ENCODE results near the gene XKR7.
"Not testable (repeated sequence)": the region's sequence is repeated elsewhere in the genome, so short reads cannot be mapped to it uniquely, and the experiment has no call there.

The XKR7 gene

GRCh38 chr20:32018269-32019155 is 50.6 kb downstream of the XKR7 start:
- peak; percentile 71 for DNase-seq

GRCh38 chr20:32019156-32019510 is 51.2 kb downstream of the XKR7 start:
- no peak for DNase-seq

GRCh38 chr20:32019563-32020463 is 51.9 kb downstream of the XKR7 start:
- DNase-seq: no peak

- no peak for DNase-seq
These were observed 53.1 kb downstream of the XKR7 start for GRCh38 chr20:32021091-32021490.

GRCh38 chr20:32024683-32025295 is 56.8 kb downstream of the XKR7 start:
- no peak for DNase-seq

GRCh38 chr20:32027643-32028042 is 59.7 kb downstream of the XKR7 start:
- DNase-seq: no peak

- no peak for DNase-seq
These were observed 60.9 kb downstream of the XKR7 start for GRCh38 chr20:32028647-32029372.

- no peak for DNase-seq
These were observed 61.6 kb downstream of the XKR7 start for GRCh38 chr20:32029561-32029960.

GRCh38 chr20:32031007-32031958 is 63.3 kb downstream of the XKR7 start:
- peak; percentile 81 for DNase-seq

GRCh38 chr20:32033316-32033715 is 65.4 kb downstream of the XKR7 start:
- no peak for DNase-seq

- not testable (repeated sequence) for DNase-seq
These were observed 65.8 kb downstream of the XKR7 start for GRCh38 chr20:32033721-32034120.

- DNase-seq: no peak
These were observed 66.9 kb downstream of the XKR7 start for GRCh38 chr20:32034581-32035425.

- no peak for DNase-seq
These were observed 67.5 kb downstream of the XKR7 start for GRCh38 chr20:32035426-32035779.

- DNase-seq: no peak
These were observed 68.3 kb downstream of the XKR7 start for GRCh38 chr20:32036252-32036651.

- no peak for DNase-seq
These were observed 69.0 kb downstream of the XKR7 start for GRCh38 chr20:32036716-32037485.

GRCh38 chr20:32037929-32038328 is 70.0 kb downstream of the XKR7 start:
- DNase-seq: no peak

- peak; percentile 64 for DNase-seq
These were observed 72.4 kb downstream of the XKR7 start for GRCh38 chr20:32040142-32040953.

- no peak for DNase-seq
These were observed 78.0 kb downstream of the XKR7 start for GRCh38 chr20:32045999-32046398.

- no peak for DNase-seq
These were observed 82.4 kb downstream of the XKR7 start for GRCh38 chr20:32050324-32050841.
